Adrenal gland (tissue), 5 donors: ENCODE measurements around the gene ENPP5.

Experiments used
- POLR2A ChIP-seq, 2 donors: fragments of 450-650 bp; IDR thresholded peaks; one replicate each; pipeline ENCODE4 v1.6.1; 2017; ENCODE audit warnings: antibody characterized with exemption in 2 of 2, mild to moderate bottlenecking in 2 of 2, moderate library complexity in 1 of 2
- TF ChIP-seq, protein P1 (sequence below), 6 experiments: fragments of 450-650 bp in 4 of 6; fragments of 200-600 bp in 2 of 6; sonication (generic) in 1 of 6; IDR thresholded peaks; 1 replicate in 5 of 6; 2 replicates in 1 of 6; pipeline versions ENCODE4 v1.5.1 to v1.8.0; 2016 to 2021; ENCODE audit warnings: antibody characterized with exemption in 6 of 6, mild to moderate bottlenecking in 2 of 6, moderate library complexity in 1 of 6
- donor health status: DM: no; HTN: no; CAD: no.

DNA sequence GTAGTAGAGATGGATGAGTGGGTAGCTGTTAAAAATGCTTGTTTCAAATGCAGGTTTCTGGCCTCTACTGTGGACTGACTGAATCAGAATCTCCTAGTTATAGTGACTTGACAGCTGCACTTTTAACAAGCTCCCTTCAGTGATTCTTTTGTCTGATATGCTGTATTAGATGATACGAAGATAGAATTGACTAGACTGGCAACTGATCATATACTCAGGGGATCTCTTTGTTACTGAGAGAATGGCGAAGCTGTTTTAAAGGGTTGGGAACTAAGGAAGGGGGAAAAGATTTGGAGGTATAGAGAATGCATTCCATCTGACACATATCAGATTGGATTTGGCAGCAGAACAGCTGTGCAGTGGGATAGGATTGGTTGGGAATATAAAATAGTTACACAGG is 33.9 kb downstream of the ENPP5 start:
- TF ChIP-seq, protein P1, sequence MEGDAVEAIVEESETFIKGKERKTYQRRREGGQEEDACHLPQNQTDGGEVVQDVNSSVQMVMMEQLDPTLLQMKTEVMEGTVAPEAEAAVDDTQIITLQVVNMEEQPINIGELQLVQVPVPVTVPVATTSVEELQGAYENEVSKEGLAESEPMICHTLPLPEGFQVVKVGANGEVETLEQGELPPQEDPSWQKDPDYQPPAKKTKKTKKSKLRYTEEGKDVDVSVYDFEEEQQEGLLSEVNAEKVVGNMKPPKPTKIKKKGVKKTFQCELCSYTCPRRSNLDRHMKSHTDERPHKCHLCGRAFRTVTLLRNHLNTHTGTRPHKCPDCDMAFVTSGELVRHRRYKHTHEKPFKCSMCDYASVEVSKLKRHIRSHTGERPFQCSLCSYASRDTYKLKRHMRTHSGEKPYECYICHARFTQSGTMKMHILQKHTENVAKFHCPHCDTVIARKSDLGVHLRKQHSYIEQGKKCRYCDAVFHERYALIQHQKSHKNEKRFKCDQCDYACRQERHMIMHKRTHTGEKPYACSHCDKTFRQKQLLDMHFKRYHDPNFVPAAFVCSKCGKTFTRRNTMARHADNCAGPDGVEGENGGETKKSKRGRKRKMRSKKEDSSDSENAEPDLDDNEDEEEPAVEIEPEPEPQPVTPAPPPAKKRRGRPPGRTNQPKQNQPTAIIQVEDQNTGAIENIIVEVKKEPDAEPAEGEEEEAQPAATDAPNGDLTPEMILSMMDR (IDR thresholded peaks at IDR 0.05): no peak
- no peak for TF ChIP-seq POLR2A (IDR thresholded peaks at IDR 0.05)
